ENCODE results near the gene OVCH1.

GRCh38 chr12:29547151-29547632, 49.7 kb upstream of the OVCH1 start:
- TF ChIP-seq, protein P1, sequence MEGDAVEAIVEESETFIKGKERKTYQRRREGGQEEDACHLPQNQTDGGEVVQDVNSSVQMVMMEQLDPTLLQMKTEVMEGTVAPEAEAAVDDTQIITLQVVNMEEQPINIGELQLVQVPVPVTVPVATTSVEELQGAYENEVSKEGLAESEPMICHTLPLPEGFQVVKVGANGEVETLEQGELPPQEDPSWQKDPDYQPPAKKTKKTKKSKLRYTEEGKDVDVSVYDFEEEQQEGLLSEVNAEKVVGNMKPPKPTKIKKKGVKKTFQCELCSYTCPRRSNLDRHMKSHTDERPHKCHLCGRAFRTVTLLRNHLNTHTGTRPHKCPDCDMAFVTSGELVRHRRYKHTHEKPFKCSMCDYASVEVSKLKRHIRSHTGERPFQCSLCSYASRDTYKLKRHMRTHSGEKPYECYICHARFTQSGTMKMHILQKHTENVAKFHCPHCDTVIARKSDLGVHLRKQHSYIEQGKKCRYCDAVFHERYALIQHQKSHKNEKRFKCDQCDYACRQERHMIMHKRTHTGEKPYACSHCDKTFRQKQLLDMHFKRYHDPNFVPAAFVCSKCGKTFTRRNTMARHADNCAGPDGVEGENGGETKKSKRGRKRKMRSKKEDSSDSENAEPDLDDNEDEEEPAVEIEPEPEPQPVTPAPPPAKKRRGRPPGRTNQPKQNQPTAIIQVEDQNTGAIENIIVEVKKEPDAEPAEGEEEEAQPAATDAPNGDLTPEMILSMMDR (IDR thresholded peaks at IDR 0.05; ENCODE audit: poor library complexity) = no peak
- no peak for TF ChIP-seq EZH2phosphoT487 (IDR thresholded peaks at IDR 0.05; ENCODE audit: low read depth, severe bottlenecking, unreplicated experiment)

Measured in hepatocyte (in vitro differentiated cells).